ENCODE results near the gene INPP4B. TPM values are rescaled to one million over a fixed set of nuclear protein-coding genes. Genes with fewer than 3 reads are reported as not detected.

Gene INPP4B
- total and polyA plus RNA-seq, 2 of the 4 experiments (the other 2 are of a cell fraction): 1.8 to 14.0 TPM

DNA sequence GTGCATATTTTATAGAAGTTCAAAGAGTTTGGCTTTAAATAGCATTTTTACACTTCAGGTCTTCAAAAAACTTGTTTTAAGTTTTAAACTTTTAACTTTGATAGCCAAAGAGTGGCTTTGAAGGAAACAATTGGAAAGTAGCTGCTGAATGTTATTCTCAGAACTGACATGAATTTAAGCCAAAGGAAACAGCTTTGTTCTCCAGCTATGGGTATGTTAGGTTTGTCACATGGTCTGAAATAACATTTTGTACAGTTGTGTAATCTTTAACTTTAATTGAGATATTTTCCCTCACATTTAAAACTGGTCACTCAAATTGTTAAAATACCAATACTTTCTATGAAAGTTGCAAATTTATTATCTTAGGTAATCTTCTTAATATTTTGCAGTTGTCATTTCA, 645.1 kb downstream of the INPP4B start:
- Histone ChIP-seq H3K18ac (ENCODE audit: low read depth, low read length) (no peak overlapping the region), H3K36me3 (ENCODE audit: control insufficient read depth, insufficient read depth, low read length) (no peaks in the 10 kb centered on the region), H3K4me1 (ENCODE audit: control insufficient read depth, insufficient read depth, low read length) (no peaks in the 10 kb centered on the region), H2BK20ac (ENCODE audit: low read depth, low read length) (no peak overlapping the region), H3K9me3 (ENCODE audit: control insufficient read depth, insufficient read depth, low read length) (no peaks in the 10 kb centered on the region), H3K56ac (ENCODE audit: extremely low read depth, insufficient read depth, low read length) (no peak overlapping the region), H3K9me1 (ENCODE audit: insufficient read depth, low read length) (no peaks in the 10 kb centered on the region), H3K27ac (ENCODE audit: insufficient read depth, low read length) (no peak overlapping the region), H3K4me2 (ENCODE audit: low read depth, low read length) (no peak overlapping the region), H2AK9ac (replicated peaks; ENCODE audit: low read depth, low read length, poor library complexity) (no peak overlapping the region), H4K5ac (ENCODE audit: low read depth, low read length) (no peak overlapping the region), H2AFZ (replicated peaks; ENCODE audit: low read length, poor library complexity) (no peak overlapping the region), H2BK5ac (ENCODE audit: low read depth, low read length, poor library complexity, severe bottlenecking) (no peak overlapping the region), H3K79me1 (ENCODE audit: low read depth in 1 of 2, low read length in 2 of 2) (no peaks in the 10 kb centered on the region), H4K8ac (ENCODE audit: low read depth in 2 of 2, low read length in 2 of 2) (no peak overlapping the region), H4K20me1 (ENCODE audit: insufficient read depth, low read length) (no peaks in the 10 kb centered on the region), H3K4me3 (ENCODE audit: insufficient read depth, low read depth, low read length) (no peak overlapping the region), H2BK15ac (ENCODE audit: low read depth, low read length) (no peak overlapping the region), H2AK5ac (ENCODE audit: low read depth, low read length) (no peak overlapping the region), H3K9ac (ENCODE audit: low read depth, low read length) (no peak overlapping the region), H3K4ac (ENCODE audit: low read depth, low read length) (no peak overlapping the region), H3K14ac (replicated peaks; ENCODE audit: low read depth, low read length) (no peak overlapping the region), H3K23ac (ENCODE audit: low read depth, low read length) (no peak overlapping the region), H3K27me3 (ENCODE audit: control insufficient read depth, insufficient read depth, low read length) (no peaks in the 10 kb centered on the region), H2BK120ac (ENCODE audit: low read depth, low read length) (no peak overlapping the region), H4K91ac (ENCODE audit: insufficient read depth, low read depth, low read length) (no peak overlapping the region)
- ChIA-PET CTCF (interaction anchor here (1.0 kb wide), 1 partner anchor 10 kb away, joined by 3 read pairs; no protein-coding TSS in a partner anchor), POLR2A (ENCODE audit: unreplicated experiment) (no interaction called here)
- TF ChIP-seq, protein P1, sequence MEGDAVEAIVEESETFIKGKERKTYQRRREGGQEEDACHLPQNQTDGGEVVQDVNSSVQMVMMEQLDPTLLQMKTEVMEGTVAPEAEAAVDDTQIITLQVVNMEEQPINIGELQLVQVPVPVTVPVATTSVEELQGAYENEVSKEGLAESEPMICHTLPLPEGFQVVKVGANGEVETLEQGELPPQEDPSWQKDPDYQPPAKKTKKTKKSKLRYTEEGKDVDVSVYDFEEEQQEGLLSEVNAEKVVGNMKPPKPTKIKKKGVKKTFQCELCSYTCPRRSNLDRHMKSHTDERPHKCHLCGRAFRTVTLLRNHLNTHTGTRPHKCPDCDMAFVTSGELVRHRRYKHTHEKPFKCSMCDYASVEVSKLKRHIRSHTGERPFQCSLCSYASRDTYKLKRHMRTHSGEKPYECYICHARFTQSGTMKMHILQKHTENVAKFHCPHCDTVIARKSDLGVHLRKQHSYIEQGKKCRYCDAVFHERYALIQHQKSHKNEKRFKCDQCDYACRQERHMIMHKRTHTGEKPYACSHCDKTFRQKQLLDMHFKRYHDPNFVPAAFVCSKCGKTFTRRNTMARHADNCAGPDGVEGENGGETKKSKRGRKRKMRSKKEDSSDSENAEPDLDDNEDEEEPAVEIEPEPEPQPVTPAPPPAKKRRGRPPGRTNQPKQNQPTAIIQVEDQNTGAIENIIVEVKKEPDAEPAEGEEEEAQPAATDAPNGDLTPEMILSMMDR (conservative IDR thresholded peaks at IDR 0.05; ENCODE audit: low read depth, low read length): no peak
- TF ChIP-seq BHLHE40 (IDR thresholded peaks at IDR 0.05; ENCODE audit: low read depth, low read length) (no peak), MAZ (IDR thresholded peaks at IDR 0.05; ENCODE audit: borderline replicate concordance, low read depth, low read length) (no peak), SMC3 (IDR thresholded peaks at IDR 0.05; ENCODE audit: low read depth, low read length) (no peak), NFE2L2 (IDR thresholded peaks at IDR 0.05; ENCODE audit: low read depth, low read length) (no peak), RFX5 (IDR thresholded peaks at IDR 0.05; ENCODE audit: low read depth, low read length) (no peak), MXI1 (IDR thresholded peaks at IDR 0.05; ENCODE audit: borderline replicate concordance, low read depth, low read length) (no peak), FOS (IDR thresholded peaks at IDR 0.05; ENCODE audit: low read depth, low read length) (no peak), MAFK (IDR thresholded peaks at IDR 0.05; ENCODE audit: low read depth, low read length) (no peak), POLR2A (IDR thresholded peaks at IDR 0.05; ENCODE audit: low read depth, low read length) (no peak), CEBPB (IDR thresholded peaks at IDR 0.05; ENCODE audit: low read depth, low read length) (no peak), RCOR1 (IDR thresholded peaks at IDR 0.05; ENCODE audit: insufficient replicate concordance, low read length) (no peak)
- TF ChIP-seq, protein P2, sequence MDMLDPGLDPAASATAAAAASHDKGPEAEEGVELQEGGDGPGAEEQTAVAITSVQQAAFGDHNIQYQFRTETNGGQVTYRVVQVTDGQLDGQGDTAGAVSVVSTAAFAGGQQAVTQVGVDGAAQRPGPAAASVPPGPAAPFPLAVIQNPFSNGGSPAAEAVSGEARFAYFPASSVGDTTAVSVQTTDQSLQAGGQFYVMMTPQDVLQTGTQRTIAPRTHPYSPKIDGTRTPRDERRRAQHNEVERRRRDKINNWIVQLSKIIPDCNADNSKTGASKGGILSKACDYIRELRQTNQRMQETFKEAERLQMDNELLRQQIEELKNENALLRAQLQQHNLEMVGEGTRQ (IDR thresholded peaks at IDR 0.05; ENCODE audit: low read depth, low read length): no peak
- in situ Hi-C loops (cut with MboI; ENCODE audit: low sequenced_read_pairs) (no loop called here), intact Hi-C loops (cut with micrococcal nuclease) (no loop called here), dilution Hi-C loops (cut with HindIII; ENCODE audit: low sequenced_read_pairs, unreplicated experiment) (no loop called here)
- DNase-seq (no peak), ATAC-seq (ENCODE audit: low read depth) (no peak)
- BruUV-seq (replicated peaks): no TSS peak
